PFSK-1 (cell line): Measurements from ENCODE around the gene DOCK9.

Source experiments
- POLR2AphosphoS5 ChIP-seq: IDR thresholded peaks from 2 replicates; pipeline ENCODE4 v1.6.1; 2012; ENCODE audit warnings: low read depth, mild to moderate bottlenecking, control low read depth, low read length, moderate library complexity
- SIN3A ChIP-seq: IDR thresholded peaks from 2 replicates; pipeline ENCODE4 v1.6.1; 2012; ENCODE audit warnings: mild to moderate bottlenecking, low read length, moderate library complexity, borderline replicate concordance; ENCODE audit not compliant: insufficient read depth
- TF ChIP-seq, protein P1 (sequence below), 2 experiments: IDR thresholded peaks; 2 replicates each; pipeline versions ENCODE4 v1.6.1 to v1.8.0; 2011 to 2012; ENCODE audit warnings: low read depth in 2 of 2, low read length in 2 of 2, control low read depth in 1 of 2, inconsistent platforms in 1 of 2, mild to moderate bottlenecking in 1 of 2, moderate library complexity in 1 of 2; ENCODE audit not compliant: insufficient read depth in 1 of 2

DNA sequence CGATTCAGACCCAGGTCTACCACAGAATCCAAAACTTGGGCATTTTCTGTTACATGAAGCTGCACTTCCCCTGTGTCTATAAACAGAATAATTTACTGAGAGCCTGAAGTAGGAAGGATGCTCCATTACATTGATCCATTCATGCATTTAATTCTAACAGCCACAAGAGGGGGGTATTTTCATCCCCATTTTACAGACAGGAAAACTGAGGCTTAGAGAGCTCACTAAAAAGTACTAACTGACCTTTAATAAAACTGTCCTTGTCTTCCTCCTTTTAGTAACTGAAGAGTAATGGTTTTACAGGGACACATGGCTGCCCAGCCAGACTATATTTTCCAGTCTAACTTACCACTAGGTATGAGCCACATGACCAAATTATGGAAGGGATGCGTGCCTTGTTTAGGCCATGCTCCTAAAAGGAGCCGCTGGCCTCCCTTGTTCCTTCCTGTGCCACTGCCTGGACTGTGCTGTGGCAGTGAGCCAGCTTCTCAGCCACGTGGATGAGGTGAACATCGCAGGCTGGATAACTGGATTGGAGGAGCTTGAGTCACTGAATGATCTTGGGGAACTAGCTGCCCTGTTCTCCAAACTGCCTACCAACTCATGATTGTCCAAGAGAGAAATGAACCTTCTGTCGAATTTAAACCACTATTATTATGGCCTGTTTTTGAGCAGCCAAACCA, 108.3 kb downstream of the DOCK9 start:
- TF ChIP-seq POLR2AphosphoS5, result no peak
- TF ChIP-seq, protein P1, sequence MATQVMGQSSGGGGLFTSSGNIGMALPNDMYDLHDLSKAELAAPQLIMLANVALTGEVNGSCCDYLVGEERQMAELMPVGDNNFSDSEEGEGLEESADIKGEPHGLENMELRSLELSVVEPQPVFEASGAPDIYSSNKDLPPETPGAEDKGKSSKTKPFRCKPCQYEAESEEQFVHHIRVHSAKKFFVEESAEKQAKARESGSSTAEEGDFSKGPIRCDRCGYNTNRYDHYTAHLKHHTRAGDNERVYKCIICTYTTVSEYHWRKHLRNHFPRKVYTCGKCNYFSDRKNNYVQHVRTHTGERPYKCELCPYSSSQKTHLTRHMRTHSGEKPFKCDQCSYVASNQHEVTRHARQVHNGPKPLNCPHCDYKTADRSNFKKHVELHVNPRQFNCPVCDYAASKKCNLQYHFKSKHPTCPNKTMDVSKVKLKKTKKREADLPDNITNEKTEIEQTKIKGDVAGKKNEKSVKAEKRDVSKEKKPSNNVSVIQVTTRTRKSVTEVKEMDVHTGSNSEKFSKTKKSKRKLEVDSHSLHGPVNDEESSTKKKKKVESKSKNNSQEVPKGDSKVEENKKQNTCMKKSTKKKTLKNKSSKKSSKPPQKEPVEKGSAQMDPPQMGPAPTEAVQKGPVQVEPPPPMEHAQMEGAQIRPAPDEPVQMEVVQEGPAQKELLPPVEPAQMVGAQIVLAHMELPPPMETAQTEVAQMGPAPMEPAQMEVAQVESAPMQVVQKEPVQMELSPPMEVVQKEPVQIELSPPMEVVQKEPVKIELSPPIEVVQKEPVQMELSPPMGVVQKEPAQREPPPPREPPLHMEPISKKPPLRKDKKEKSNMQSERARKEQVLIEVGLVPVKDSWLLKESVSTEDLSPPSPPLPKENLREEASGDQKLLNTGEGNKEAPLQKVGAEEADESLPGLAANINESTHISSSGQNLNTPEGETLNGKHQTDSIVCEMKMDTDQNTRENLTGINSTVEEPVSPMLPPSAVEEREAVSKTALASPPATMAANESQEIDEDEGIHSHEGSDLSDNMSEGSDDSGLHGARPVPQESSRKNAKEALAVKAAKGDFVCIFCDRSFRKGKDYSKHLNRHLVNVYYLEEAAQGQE (IDR thresholded peaks at IDR 0.05; ENCODE audit: insufficient read depth in 1 of 2, low read depth in 2 of 2, low read length in 2 of 2), result no peak
- no peak for TF ChIP-seq SIN3A
